Heart right ventricle (tissue), 16 donors: ENCODE results near the gene CD99L2. TPM values are rescaled to one million over a fixed set of nuclear protein-coding genes. Genes with fewer than 3 reads are reported as not detected.
A peak's percentile ranks its signal among the peaks of the same experiment; 100 is the strongest.

ENCODE experiments used
- ATAC-seq, 8 donors: fragments of 200-7000 bp; cut with Tn5 transposase; one replicate each; pipeline ENCODE4 v1.9.1; 2020; ENCODE audit warnings: mild to moderate bottlenecking in 8 of 8, moderate library complexity in 8 of 8, moderate number of reproducible peaks in 1 of 8
- DNase-seq, 2 donors: peaks; one replicate each; pipeline ENCODE4 v3.0.0-alpha.2; 2020
- H3K27ac ChIP-seq, 10 donors: fragments of 200-600 bp; sonication (generic) in 2 of 10; one replicate each; pipeline versions ENCODE4 v1.5.0 to v1.8.0; 2020 to 2022; ENCODE audit warnings: mild to moderate bottlenecking in 3 of 10
- H3K27me3 ChIP-seq, 7 donors: fragments of 200-600 bp; one replicate each; pipeline ENCODE4 v1.8.0; 2021 to 2022; ENCODE audit warnings: mild to moderate bottlenecking in 2 of 7
- H3K36me3 ChIP-seq, 9 donors: fragments of 200-600 bp; sonication (generic) in 1 of 9; one replicate each; pipeline versions ENCODE4 v1.5.0 to v1.8.0; 2020 to 2022; ENCODE audit warnings: mild to moderate bottlenecking in 2 of 9
- H3K4me1 ChIP-seq, 9 donors: fragments of 200-600 bp; sonication (generic) in 1 of 9; one replicate each; pipeline versions ENCODE4 v1.5.0 to v1.8.0; 2020 to 2022; ENCODE audit warnings: mild to moderate bottlenecking in 4 of 9
- H3K4me3 ChIP-seq, 10 donors: fragments of 200-600 bp; sonication (generic) in 2 of 10; one replicate each; pipeline versions ENCODE4 v1.5.0 to v1.8.0; 2020 to 2022; ENCODE audit warnings: mild to moderate bottlenecking in 7 of 10, moderate library complexity in 2 of 10
- H3K9me3 ChIP-seq, 11 donors: fragments of 200-600 bp in 10 of 11; sonication (generic) in 2 of 11; one replicate each; pipeline versions ENCODE4 v1.5.0 to v1.8.0; 2013 to 2022; ENCODE audit warnings: mild to moderate bottlenecking in 2 of 11, control low read depth in 1 of 11, moderate library complexity in 1 of 11
- WGBS, 2 donors: extraction: QIAGEN DNeasy Blood & Tissue Kit; methylation state at CpG; one replicate each; pipeline ENCODE4 v1.1.7; 2013; ENCODE audit warnings: inconsistent platforms in 1 of 2; 5-methylcytosine and 5-hydroxymethylcytosine counted together
- intact Hi-C, 10 donors: fragments of 100-400 bp; cut with DNase I; formaldehyde crosslinking; loops; one replicate each; pipeline versions ENCODE4 v1.11.1 to v1.14.2; 2022
- polyA plus RNA-seq, 2 donors: library from polyadenylated mRNA; stranded (reverse); fragments of 200-250 nt; gene quantifications; one replicate each; pipeline ENCODE4 v1.2.3, GENCODE V29; 2013
- total RNA-seq, 10 donors: library from RNA; stranded (reverse); fragmentation: NEBNext Ultra II Directional in 3 of 10; extraction: Animal tissue kit (Norgen Biotek cat#: 25700) in 3 of 10; gene quantifications; one replicate each; pipeline versions ENCODE4 v1.2.1 to v1.2.4, GENCODE V29; 2021 to 2023
- TF ChIP-seq, protein P1 (sequence below), 9 donors: fragments of 200-600 bp; sonication (generic) in 2 of 9; IDR thresholded peaks; one replicate each; pipeline versions ENCODE4 v1.5.0 to v1.8.0; 2021 to 2022; ENCODE audit warnings: antibody characterized with exemption in 9 of 9, mild to moderate bottlenecking in 5 of 9, moderate library complexity in 1 of 9
- donor health status: Arrhythmogenic right ventricular cardiomyopathy.
- donor health status: ischemic (EF 13 %, LVEDD 7.1; RV severe dilation, severe dysfunction).
- donor health status: healthy with polysubstance abuse.
- donor health status: DM: no; HTN: yes; CAD: no.
- donor health status: DM: no; HTN: no; CAD: no.
- donor health status: ischemic (EF 25% LVEDD 6.9; RV normal size, moderate dysfunction).
- donor health status: ischemic (EF 25% LVEDD 5.7; RV mildly dilated, moderate dysfunction).
- donor health status: healthy.
- donor health status: DM: yes; HTN: yes; CAD: no.
- donor health status: Ischemic cardiomyopathy.
- donor health status: ischemic (EF 35%, LVEDD 5.7; RV mildly dilated, moderate dysfunction).
- donor health status: nonischemic (EF 11% LVEDD 7.7; RV severe dilation, severe dysfunction).
- donor health status: DM: yes; HTN: yes; CAD: no.
- donor health status: PGD.
- donor health status: ischemic (EF 29% LVEDD 5.4; RV normal size, mild dysfunction).
- donor health status: nonischemic (EF 23%, LVEDD 6.1; RV moderate dilation, normal function).

The CD99L2 gene
- total and polyA plus RNA-seq, 12 donors, result 32.6 to 122 (median 78.8) TPM

DNA sequence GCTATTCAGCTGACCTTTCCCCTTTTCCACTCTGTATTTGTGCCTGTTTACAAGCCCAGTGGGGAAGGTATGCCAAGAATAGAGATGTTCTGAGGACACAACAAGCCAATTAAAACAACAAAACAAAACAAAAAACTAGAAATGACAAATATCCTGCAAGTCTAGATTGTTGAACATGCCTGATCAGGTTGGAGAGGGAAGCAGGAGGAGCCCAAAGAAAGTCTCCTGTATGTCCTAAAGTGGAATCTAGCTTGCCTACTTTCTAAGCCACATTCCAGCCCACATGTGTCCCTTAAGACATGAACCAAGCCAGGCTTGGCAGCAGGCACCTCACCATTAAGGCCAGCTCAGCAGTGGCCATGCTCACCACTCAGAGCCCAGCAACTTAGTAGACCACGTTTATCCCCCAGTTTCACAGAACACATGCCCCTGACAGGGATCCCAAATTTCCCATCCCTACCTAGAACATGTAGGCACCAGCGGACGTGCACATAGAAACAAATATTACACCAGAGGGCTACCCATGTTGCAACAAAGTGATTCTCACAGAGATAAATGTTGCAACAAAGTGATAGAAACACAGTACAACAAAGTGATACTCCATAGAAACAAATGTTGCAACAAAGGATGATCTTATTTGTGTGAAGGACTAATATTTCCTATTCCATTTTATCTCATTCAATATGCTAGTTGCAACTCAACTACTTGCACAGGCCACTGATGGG, 48.3 kb downstream of the CD99L2 start:
- Histone ChIP-seq H3K9me3 (no peaks in the 10 kb centered on the region), H3K36me3 (no peaks in the 10 kb centered on the region), H3K27ac (no peak overlapping the region), H3K4me1 (peaks cover 0 to 14% (median 0%) of the 10 kb centered on the region in 9 donors), H3K4me3 (no peak overlapping the region), H3K27me3 (no peaks in the 10 kb centered on the region)
- DNase-seq, result no peak
- intact Hi-C loops, result no loop called here
- 85 to 90% methylated on average over 3 of the region's 3 CpGs for WGBS, 2 donors
- ATAC-seq, result no peak
- TF ChIP-seq, protein P1, sequence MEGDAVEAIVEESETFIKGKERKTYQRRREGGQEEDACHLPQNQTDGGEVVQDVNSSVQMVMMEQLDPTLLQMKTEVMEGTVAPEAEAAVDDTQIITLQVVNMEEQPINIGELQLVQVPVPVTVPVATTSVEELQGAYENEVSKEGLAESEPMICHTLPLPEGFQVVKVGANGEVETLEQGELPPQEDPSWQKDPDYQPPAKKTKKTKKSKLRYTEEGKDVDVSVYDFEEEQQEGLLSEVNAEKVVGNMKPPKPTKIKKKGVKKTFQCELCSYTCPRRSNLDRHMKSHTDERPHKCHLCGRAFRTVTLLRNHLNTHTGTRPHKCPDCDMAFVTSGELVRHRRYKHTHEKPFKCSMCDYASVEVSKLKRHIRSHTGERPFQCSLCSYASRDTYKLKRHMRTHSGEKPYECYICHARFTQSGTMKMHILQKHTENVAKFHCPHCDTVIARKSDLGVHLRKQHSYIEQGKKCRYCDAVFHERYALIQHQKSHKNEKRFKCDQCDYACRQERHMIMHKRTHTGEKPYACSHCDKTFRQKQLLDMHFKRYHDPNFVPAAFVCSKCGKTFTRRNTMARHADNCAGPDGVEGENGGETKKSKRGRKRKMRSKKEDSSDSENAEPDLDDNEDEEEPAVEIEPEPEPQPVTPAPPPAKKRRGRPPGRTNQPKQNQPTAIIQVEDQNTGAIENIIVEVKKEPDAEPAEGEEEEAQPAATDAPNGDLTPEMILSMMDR (IDR thresholded peaks at IDR 0.05), result no peak

DNA sequence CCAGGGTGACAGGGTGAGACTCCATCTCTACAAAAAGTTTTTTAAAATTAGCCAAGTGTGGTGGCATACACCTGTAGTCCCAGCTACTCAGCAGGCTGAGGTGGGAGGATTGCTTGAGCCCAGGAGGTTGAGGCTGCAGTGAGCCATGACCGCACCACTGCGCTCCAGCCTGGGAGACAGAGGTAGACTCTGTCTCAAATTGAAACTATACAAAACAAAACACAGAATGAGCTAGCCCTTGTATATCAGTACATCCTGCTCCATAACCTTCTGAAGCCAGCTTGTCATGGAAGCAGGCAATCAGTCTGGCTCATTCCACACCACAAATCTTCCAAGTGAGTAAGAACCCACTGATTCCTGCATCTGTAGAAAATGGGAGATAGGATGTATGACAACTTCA, 49.0 kb downstream of the CD99L2 start:
- WGBS, 2 donors, result 96 to 100% methylated on average over 2 of the region's 2 CpGs
- intact Hi-C loops, result no loop called here
- ATAC-seq (no peak), DNase-seq (no peak)
- no peak overlapping the region for H3K4me3 ChIP-seq
- TF ChIP-seq, protein P1 (IDR thresholded peaks at IDR 0.05), result no peak
- no peaks in the 10 kb centered on the region for H3K27me3 ChIP-seq
- peaks cover 0 to 14% (median 0%) of the 10 kb centered on the region in 9 donors for H3K4me1 ChIP-seq
- H3K27ac ChIP-seq, result peak overlapping the region in 1 of 10 donors; percentile 16
- no peaks in the 10 kb centered on the region for H3K36me3 ChIP-seq
- H3K9me3 ChIP-seq, result no peaks in the 10 kb centered on the region

DNA sequence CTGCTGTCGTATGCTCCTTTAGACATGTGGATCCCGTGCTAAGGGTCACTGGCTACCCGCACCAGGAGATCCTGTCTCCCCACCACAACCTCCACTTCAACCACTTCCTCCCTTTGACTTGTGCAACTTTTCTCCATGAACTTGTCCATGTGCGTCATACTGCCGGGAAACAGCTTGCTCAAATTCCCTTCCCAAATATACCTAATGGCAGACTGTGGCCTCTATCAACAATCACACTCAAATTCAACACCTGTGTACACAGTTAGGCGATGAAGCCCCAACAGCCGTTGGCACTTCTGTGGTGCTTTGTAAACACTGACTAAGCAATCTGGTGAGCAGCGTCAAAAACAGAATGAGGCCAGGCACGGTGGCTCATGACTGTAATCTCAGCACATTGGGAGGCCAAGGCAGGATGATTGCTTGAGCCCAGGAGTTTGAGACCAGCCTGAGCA, 49.5 kb downstream of the CD99L2 start:
- intact Hi-C loops, result no loop called here
- Histone ChIP-seq H3K27ac (peak overlapping the region in 1 of 10 donors; percentile 16), H3K36me3 (no peaks in the 10 kb centered on the region), H3K27me3 (no peaks in the 10 kb centered on the region), H3K4me3 (no peak overlapping the region), H3K9me3 (no peaks in the 10 kb centered on the region), H3K4me1 (peaks cover 0 to 14% (median 0%) of the 10 kb centered on the region in 9 donors)
- WGBS, 2 donors, result 82 to 85% methylated on average over 9 of the region's 9 CpGs
- DNase-seq (no peak), ATAC-seq (peak in 1 of 8 donors; percentile 58)
- TF ChIP-seq, protein P1 (IDR thresholded peaks at IDR 0.05), result no peak

DNA sequence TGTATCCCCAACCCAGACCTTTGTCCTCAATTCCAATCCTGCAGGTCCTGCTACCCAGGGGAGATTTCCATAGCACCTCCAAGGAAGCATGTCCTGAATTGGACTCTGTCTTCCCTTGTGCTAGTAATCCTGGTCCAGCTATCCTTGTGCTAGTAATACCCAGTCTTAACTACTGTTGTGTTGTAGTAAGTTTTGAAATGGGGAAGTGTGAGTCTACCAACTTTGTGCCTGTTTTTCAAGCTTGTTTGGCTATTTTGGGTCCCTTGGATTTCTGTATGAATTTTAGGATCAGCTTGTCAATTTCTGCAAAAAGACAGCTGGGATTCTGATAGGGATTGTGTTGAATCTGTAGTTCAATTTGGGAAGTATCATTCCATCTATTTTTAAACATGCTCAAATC, 51.4 kb downstream of the CD99L2 start:
- Histone ChIP-seq H3K27ac (no peak overlapping the region), H3K9me3 (no peaks in the 10 kb centered on the region), H3K36me3 (no peaks in the 10 kb centered on the region), H3K4me3 (no peak overlapping the region), H3K4me1 (peaks cover 0 to 22% (median 0%) of the 10 kb centered on the region in 9 donors), H3K27me3 (no peaks in the 10 kb centered on the region)
- ATAC-seq (no peak), DNase-seq (no peak)
- intact Hi-C loops, result no loop called here
- TF ChIP-seq, protein P1 (IDR thresholded peaks at IDR 0.05), result no peak
